Left renal cortex interstitium (tissue), 4 donors: ENCODE data around the gene CMIP. TPM values are rescaled to one million over a fixed set of nuclear protein-coding genes. Genes with fewer than 3 reads are reported as not detected.
A peak's percentile ranks its signal among the peaks of the same experiment; 100 is the strongest.

Source experiments
- DNase-seq, 4 donors: peaks; one replicate each; pipeline ENCODE4 v3.0.0-alpha.2; 2013; ENCODE audit warnings: low read depth in 4 of 4, low spot score in 2 of 4, missing footprints in 1 of 4
- polyA plus RNA-seq, 4 donors: library from polyadenylated mRNA; unstranded; fragments of 120-200 nt; gene quantifications; one replicate each; pipeline ENCODE4 v1.2.1, GENCODE V29; 2013; ENCODE audit not compliant: insufficient read length in 4 of 4

Gene CMIP
- polyA plus RNA-seq, 4 donors: 39.5 to 53.2 (median 42.3) TPM

DNA sequence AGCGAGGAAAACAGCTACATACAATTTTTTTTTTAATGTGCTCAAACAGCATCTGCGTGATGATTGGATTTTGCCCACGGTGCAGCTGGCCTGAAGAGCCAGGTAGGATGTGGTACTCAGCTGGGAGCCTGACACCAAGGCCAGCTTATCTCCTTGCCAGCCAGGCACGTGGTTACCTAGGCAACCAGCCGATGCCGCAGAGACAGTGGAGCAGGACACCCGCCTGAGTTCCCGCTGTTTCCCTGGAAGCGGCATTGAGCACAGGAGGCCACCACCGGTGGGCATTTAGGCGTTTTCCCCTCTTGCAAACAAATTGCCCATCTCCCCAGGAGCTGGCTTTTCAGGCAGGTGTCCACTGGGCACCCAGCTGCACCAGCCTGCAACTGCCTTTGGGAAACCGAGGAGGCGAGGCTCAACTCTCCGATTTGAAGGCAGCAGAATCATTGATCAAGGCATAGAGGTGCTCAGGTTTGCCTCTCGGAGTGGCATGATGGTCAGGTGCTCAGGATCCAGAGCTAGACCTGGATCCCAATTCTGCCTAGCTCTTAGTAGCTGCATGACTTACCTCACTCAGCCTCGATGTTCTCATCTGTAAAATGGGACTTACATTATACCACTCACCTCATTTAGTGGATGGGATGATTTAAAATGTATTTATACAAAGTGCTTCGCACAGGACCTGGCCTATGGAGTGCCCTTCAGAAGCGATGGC lies 196.9 kb downstream of the CMIP start:
- no peak for DNase-seq

DNA sequence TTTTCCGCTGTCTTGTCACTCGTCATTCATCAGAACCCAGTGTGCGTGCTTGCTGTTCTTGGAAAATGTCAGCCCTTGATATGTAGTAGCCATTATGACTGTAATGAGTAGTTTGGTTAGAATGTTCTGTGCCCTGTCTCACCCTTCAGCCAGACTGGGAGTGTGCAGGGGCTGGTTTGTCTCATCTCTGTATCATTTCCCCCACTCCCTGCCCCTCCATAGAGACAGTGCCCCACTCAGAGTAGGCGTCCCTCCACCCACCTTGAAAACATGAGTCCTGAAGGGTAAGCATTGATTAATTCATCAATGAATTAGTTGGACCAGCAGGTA lies 197.5 kb downstream of the CMIP start:
- no peak for DNase-seq

DNA sequence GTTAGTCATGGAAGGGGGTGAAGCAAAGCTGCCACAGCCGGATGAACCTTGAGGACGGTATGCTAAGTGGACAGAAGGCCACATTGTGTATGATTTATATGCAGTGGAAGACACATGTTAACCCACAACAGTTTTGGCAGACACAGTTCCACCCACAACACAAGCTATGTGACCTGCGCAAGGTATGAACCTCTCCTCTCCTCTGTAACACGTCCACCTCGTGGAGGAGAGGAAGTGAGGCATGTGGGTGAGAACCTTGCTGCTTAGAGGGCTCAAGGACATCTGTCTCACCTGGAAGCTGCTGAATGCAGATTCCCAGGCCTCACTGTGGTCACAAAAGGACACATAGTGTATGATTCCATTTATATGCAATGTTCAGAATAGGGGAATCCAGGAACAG lies 198.3 kb downstream of the CMIP start:
- DNase-seq: no peak

DNA sequence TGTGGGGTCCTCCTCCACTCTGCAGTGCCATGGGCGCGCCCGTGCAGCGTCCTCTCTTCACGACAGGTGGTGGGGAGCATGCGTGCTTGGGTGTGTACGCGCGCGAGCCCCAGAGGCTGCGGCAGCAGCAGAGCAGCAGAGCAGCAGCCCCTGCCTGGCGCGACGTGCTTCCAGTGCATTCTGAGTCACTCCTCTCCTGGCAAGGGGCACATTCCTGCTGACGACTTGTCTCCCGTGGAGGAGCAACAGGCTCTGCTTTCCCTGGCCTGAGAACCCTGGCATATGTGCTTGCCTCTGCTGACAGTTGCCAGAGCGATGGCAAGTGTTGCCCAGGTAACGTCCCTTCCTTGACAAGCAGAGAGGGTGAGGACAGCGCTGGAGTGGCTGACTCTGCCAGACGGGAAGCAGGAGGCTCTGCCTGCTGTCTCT lies 200.7 kb downstream of the CMIP start:
- no peak for DNase-seq

DNA sequence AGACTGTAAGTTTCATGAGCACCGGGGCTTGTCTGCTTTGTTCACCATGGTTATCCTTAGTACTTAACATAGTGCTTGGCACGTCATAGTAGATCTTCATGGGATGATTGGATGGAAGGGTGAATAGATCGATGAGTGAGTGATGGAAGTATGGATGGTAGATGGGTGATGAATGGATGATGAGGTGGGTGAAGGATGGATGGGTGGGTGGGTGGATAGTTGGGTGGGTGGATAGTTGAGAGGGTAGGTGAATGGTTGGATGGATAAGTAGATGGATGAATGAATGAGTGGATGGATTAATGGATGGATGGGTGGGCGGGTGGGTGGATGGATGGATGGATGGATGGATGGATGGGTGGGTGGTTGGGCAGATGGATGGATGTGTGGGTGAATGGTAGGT lies 201.3 kb downstream of the CMIP start:
- no peak for DNase-seq

DNA sequence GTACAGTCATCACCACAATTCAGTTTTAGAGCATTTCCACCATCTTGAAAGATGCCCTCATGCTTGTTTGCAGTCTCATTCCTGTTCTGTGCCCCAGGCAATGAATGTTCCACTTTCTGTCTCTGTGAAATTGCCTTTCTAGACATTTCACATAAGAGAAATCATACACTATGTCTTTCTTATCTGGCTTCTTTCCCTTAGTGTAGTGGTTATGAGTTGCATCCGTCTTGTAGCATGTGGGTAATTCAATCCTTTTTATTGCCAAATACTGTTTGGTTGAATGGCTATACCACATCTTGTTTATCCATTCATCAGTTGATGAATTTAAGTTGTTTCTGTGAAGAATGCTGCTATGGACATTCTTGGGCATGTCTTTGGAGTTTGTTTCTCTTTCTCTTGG lies 202.0 kb downstream of the CMIP start:
- no peak for DNase-seq

DNA sequence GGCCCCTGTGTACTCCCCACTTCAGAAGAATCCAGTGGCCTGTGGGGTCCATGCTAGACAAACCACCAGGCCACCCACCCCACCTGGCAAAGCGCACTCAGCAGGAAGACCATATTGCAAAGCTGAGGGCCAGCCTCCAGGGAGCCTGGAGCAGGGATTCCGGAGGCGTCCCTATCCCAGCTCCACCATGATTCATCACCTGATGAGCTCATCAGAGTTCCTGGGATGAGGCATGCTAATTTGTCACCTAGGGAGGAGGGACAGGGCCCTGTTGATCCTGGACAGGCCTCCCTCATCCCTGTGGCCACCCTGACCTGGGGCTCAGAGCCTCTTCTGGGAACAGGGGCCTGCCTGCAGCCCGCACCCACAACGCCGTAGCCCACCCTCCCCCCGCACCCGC lies 202.9 kb downstream of the CMIP start:
- DNase-seq: no peak

DNA sequence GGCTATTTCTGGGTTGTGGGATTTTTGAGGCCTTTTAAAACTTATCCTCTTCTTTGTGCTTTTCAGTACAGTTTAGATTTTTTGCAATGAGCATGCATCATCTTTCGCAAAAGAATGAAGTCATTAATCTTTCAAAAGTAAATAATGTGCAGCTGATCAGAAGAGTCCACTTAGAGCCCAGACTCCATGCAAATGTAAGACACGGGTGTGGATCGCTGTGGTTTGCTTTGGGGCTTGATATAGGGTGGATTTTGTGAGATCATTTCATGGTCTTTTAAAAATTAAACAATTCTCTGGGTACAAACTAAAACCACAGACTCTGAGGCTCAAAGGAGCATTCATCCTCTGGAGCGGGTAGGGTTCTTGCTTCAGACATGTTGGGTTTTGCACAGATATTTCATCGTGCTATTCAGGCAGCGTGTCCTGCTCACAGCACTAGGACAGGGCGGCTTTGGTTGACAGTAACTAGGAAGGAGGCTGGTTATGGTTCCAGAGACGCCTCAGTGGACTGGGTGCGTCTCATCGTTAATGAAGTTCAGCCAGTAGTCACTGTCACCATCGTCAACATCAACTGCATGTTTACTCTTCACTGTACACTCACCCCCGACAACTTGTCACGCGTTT lies 205.1 kb downstream of the CMIP start:
- no peak for DNase-seq

DNA sequence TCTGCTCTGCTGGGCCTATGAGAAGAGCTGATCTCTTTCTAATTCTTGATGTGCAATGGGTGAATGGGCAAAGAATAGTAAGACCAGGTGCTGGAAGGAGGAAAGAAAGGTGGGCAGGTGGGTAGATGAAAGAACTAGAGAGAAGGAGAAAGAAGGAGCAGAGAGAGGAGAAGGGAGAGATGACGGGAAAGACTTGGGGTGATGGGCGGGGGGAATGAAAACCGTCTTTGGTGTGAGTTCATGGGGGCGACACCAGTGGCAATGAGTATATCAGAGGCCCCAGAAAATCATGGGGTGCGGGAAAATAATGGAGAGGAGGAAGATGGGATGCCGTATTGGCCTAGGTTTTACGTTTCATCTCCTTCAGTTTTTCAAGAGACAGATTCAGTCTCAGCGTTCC lies 205.7 kb downstream of the CMIP start:
- no peak for DNase-seq

DNA sequence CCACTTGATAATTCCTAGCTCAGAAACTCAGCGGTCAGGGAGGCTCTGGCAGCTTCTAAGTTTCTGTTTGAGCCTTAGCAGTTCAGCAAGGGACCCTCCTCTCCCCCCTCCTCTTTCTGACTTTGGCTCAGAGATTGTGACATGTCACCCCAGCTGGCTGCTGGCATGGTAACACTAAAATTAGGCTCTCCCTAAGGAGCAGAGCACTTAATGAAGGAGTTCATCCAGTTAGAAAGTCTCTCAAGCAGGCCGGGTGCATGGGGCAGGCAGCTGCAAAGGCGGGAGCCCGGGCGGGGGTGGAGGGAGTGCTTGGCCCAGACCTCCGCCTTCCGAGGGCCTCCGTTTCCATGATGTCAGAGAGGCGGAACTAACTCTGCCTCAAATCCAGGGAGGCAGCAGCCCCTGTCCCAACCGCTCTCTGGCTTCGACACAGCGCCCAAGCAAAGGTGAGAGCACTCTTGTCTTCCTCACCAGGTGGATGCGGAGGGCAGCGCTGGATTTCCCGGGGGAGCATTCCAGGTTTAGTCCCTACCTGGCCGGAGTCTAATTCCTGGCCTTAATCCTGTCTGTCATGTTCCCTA lies 206.5 kb downstream of the CMIP start:
- DNase-seq: peak in 2 of 4 donors; percentile 53 to 81

DNA sequence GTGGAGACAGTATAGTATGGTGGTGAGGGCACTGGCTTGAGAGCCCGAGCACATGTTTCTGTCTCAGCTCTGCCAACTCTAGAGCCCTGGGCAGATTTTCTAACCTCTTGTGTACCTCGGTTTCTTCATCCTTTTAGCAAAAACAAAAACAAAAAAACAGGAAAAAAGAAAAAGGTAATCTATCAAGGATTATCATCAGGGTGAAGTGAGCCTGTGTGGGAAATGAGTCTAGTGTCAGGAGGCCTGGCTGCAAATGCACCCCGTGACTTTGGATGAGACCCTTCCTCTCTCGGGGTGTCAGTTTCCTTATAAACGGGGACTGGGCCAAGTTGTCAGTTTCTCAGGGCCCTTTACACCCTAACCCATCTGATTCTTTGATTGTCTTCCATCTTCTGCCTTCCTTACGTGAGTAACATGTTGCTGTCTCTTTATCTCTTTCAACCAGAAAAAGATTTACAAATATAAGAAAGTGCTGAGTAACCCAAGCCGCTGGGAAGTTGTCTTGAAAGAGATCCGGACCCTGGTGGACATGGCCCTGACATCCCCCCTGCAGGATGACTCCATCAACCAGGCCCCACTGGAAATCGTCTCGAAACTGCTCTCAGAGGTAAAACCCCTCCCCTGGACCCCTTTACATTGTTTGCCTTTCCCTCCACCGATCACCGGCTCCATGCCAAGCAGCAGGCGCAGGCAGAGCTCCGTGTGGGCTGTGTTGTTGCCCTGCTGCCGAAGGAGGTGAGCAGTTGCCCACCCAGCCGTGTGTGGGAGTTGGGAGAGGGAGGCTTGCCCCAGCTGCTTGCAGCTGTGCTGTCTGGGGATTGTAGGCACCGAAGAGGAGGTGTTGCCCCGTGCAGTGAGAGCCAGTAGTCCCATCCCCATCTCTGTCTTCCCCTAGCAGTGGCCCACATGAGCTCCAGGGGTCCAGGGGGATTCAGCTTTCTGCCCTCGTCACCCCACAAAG lies 207.4 kb downstream of the CMIP start:
- DNase-seq: no peak

DNA sequence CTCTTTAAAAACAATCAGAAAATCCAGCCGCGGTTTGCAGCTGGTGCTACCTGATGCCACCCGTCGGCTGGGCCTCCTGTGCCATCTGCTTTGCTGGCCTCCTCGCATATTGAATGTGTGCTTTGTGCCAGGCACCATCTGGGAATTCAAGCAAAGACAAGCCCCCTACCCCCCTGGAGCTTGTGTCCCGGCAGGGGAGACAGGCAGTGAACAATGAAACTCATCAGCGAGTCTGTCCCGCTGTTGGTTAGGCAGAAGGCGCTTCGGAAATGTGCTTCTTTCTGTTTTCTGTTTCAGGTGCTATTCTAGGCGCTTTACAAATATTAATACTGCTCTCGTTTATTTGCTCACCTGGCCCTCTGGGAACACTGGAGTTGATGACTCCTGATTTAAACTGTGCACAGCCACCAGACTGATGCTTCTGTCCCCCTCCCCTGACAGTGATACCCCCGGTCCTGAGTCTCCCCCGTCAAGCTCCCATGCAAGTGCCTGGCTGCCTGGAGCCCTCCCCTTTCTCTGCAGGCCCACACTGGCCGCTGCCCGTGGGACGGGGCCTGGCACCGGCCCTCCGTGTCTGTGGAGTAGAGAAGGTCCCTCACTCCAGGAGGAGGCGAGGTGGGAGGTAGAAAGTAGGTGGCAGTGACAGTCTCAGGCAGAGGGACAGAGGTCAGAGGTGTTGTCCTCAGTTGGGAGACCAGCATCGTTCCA lies 208.3 kb downstream of the CMIP start:
- DNase-seq: no peak

DNA sequence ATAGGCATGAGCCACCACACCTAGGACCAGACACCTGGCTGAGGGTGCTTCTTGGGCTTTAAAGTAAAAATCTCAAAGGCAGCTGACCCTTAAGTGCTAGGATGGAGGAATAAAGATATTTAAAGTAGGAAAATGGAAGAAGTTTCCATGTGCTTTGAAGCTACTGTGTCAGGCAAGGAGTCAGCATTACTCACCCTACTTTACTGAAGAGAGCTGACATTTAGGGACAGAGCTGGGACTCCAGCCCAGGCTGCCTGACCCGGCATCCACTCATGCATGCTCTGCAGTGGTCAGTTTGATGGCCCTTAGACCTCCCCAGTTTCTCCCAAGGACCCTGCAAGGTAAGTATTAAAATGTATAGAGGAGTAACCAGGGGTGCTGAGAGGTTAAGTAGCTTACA lies 209.7 kb downstream of the CMIP start:
- DNase-seq: no peak

DNA sequence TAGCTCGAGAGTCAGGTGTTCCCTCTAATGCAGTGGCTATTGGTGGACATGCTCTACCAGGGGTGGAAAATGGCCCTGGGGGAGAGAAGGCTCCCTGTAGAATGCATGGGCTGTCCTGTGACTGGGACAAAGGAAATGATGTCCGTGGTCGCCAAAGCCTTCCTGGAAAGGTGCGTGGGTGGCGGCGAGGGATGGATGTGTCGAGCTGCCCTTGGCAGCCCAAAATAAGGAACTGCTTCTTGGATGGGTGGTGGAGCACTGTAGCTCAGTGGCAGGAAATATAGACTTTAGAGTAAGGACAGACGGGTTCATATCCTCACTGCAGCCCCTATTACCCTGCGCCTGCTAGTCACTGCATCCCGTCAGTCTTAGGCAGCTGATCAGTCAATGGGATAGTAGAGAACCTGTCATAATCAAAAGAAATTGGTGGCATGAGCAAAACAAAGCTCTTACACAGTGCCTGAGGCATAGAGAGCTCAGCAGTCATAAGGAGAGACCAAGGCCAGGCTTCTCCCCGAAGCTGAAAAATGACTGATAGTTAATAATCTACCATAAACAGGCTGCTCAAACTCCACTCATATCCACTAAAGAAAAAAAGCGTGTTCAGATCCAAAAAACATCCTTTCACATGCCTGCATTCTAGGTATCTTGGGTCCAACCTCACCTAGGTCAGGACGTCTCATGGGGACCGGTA lies 211.0 kb downstream of the CMIP start:
- DNase-seq: no peak

DNA sequence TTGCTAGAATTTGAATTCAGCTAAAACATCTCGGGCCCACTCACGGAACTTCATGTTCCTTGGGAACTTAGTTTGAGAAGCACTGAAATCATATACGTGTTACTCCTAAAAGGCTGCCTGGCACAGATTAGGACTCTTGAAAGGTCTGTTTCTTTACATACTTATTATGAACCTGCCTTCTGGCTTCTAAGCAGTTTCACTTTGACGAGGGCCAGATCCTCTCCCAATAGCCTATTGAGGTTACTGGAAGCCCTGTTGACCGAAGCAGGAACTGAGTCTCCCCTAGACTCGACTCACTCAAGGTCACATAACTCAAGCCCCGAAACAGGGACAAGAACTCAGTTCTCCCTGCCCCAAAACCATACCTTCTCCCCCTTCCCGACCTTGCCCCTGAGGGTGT lies 212.6 kb downstream of the CMIP start:
- DNase-seq: no peak

DNA sequence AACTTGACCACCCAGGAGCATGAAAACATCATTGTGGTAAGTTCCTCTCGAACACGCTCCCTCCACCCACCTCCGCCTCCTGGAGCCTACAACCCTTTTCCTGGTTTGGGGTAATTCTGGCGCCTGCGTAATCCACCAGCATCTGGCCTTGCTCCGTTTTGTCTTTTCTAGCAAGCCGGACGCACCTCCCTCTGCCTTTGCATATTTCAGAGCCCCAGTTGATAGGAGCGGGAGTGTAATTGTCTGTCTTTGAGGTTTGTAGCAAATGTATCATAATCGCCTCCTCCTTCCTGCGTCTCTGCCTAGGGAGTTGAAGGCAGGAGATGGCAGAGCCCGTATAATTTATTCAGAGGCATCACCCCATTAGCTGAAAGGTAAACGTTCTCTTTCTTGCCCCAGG lies 213.2 kb downstream of the CMIP start:
- DNase-seq: no peak

DNA sequence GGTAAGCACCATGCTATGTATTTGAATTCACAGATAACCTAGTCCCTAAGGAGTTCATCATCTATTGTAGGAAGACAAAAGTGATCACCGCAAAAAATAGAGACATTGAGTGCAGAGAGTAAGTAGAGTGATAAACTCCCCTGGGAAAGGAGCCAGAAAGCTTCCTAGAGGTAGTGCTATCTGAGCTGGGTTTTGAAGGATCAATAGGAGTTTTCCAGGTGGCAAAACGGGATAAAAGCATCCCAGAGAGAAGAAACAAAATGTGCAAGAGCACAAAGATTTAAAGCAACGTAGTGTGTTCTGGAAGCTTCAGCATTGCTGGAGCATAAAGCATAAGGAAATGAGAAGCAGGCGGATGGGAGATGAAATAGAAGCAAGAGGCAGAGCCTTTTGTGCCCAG lies 213.8 kb downstream of the CMIP start:
- no peak for DNase-seq

DNA sequence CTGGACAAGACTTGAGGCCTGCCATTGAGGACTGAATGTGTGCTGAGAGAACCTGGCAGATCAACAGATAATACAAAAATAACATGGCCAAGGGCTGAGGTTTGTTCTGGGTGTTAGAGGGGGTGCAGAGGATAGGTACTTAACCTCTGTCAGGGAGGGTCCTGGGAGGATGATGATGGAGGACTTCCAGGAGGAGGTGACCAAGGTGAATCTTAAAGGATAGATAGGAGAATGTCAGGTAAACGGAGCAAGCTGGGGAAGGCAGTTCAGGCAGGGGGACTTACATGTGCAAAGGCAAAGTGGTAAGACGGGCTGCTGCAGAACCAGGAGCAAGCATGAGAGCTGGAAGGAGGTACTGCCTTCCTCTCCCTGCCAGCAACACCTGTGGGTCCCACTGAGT lies 214.6 kb downstream of the CMIP start:
- no peak for DNase-seq

DNA sequence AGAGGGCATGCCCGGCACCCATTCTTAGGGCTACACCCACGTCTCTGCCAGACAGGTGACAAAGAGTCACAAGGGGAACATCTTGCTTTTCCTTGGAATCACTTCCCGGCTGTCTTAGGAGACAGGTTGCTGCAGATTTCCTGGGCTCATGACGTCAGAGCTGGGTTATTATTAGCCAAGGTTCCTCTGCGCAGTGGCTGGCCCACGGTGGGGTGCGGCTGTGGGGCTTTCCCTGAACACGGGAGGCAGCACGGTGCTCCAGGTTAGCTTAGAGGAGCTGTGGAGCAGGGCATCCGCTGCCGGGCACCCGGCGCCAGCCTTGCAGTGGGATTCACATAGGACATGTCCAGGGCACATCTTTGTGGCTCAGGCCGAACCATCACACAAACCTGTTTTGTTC lies 216.5 kb downstream of the CMIP start:
- no peak for DNase-seq

DNA sequence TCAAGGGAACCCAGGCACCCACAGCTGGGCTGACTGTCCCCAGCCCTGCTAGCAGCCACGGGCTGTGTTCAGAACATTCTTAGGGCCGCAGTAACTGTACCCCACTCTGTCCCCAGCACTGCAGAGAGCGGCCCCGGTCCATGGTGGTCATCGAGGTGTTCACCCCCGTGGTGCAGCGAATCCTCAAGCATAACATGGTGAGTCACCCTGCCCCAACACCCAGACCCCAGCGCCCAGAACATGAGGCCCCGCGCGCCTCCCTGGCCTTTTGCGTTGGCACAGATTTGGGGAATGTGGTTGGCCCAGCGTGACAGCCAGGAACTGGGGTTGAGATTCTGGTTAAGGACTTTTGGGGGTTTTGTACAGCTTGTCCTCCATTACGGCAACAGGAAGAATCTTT lies 219.5 kb downstream of the CMIP start:
- no peak for DNase-seq
